ENCODE results near the gene EYS. TPM values are rescaled to one million over a fixed set of nuclear protein-coding genes. Genes with fewer than 3 reads are reported as not detected.

Gene EYS
- total and polyA plus RNA-seq, 9 of the 15 experiments (the other 6 are each of a cell fraction or from before 2014, with no cell fraction given), result 0.03 to 0.36 (median 0.10) TPM; not detected in 2

GRCh38 chr6:64357430-64357829 lies 1349.6 kb downstream of the EYS start:
- CTCF ChIA-PET (ENCODE audit: low intra/inter-chr PET ratio), result no interaction called here
- H3K27ac ChIP-seq (ENCODE audit: extremely low read depth, low read depth, low read length), result no peak overlapping the region
- H3K79me2 ChIP-seq (ENCODE audit: control insufficient read depth, insufficient read depth, low read length), result no peaks in the 10 kb centered on the region
- no peak for FAIRE-seq
- H3K9ac ChIP-seq (ENCODE audit: insufficient read depth in 1 of 2, low read depth in 2 of 2, low read length in 2 of 2), result no peak overlapping the region
- POLR2A ChIA-PET, result no interaction called here
- H3K4me1 ChIP-seq (replicated peaks in 1 of 2; ENCODE audit: control insufficient read depth in 2 of 2, insufficient read depth in 2 of 2, low read length in 2 of 2), result no peaks in the 10 kb centered on the region
- DNase-seq (ENCODE audit: extremely low read depth in 1 of 4, low spot score in 3 of 4), result no peak
- H3K9me1 ChIP-seq (ENCODE audit: control insufficient read depth, insufficient read depth, low read length), result no peaks in the 10 kb centered on the region
- H3K36me3 ChIP-seq (ENCODE audit: control insufficient read depth, insufficient read depth, low read length), result no peaks in the 10 kb centered on the region
- ATAC-seq, result no peak
- H3K4me3 ChIP-seq, result no peak overlapping the region
- 0% methylated on average over 1 of the region's 1 CpG for WGBS (ENCODE audit: insufficient coverage, low coverage, missing lambda C conversion rate)
- no peaks in the 10 kb centered on the region for H4K20me1 ChIP-seq (replicated peaks; ENCODE audit: control insufficient read depth, insufficient read depth, low read length)
- no peaks in the 10 kb centered on the region for H3K27me3 ChIP-seq (ENCODE audit: control insufficient read depth in 2 of 2, insufficient read depth in 2 of 2, low read length in 2 of 2)
- no peak for TF ChIP-seq HDAC6 (IDR thresholded peaks at IDR 0.05; ENCODE audit: low read depth, low read length)
- TF ChIP-seq TAF1 (IDR thresholded peaks at IDR 0.05; ENCODE audit: control insufficient read depth, extremely low read depth, insufficient read depth, low read length, severe bottlenecking), result no peak
- TF ChIP-seq ZNF444 (CRISPR knock-in tag; IDR thresholded peaks at IDR 0.05), result no peak
- no peak for TF ChIP-seq ZNF217 (CRISPR knock-in tag; IDR thresholded peaks at IDR 0.05)
- no TSS peak for BruUV-seq (replicated peaks)
- in situ Hi-C loops (cut with MboI) (no loop called here), intact Hi-C loops (cut with micrococcal nuclease) (no loop called here)
- H3K4me2 ChIP-seq (ENCODE audit: insufficient read depth, low read length), result no peak overlapping the region
- no peak overlapping the region for H2AFZ ChIP-seq (ENCODE audit: low read depth, low read length)
- H3K9me3 ChIP-seq (replicated peaks; ENCODE audit: control insufficient read depth, insufficient read depth, low read depth, low read length), result no peaks in the 10 kb centered on the region

- ChIA-PET CTCF (ENCODE audit: low intra/inter-chr PET ratio) (no interaction called here), POLR2A (no interaction called here)
- no peak overlapping the region for H3K4me3 ChIP-seq
- H4K20me1 ChIP-seq (replicated peaks; ENCODE audit: control insufficient read depth, insufficient read depth, low read length), result no peaks in the 10 kb centered on the region
- H3K27ac ChIP-seq (ENCODE audit: extremely low read depth, low read depth, low read length), result no peak overlapping the region
- H3K9me1 ChIP-seq (ENCODE audit: control insufficient read depth, insufficient read depth, low read length), result no peaks in the 10 kb centered on the region
- no peaks in the 10 kb centered on the region for H3K36me3 ChIP-seq (ENCODE audit: control insufficient read depth, insufficient read depth, low read length)
- no peak overlapping the region for H2AFZ ChIP-seq (ENCODE audit: low read depth, low read length)
- in situ Hi-C loops (cut with MboI) (no loop called here), intact Hi-C loops (cut with micrococcal nuclease) (no loop called here)
- FAIRE-seq, result no peak
- no peaks in the 10 kb centered on the region for H3K27me3 ChIP-seq (ENCODE audit: control insufficient read depth in 2 of 2, insufficient read depth in 2 of 2, low read length in 2 of 2)
- H3K4me2 ChIP-seq (ENCODE audit: insufficient read depth, low read length), result no peak overlapping the region
- H3K9me3 ChIP-seq (replicated peaks; ENCODE audit: control insufficient read depth, insufficient read depth, low read depth, low read length), result no peaks in the 10 kb centered on the region
- no TSS peak for BruUV-seq (replicated peaks)
- DNase-seq (ENCODE audit: extremely low read depth in 1 of 4, low spot score in 3 of 4), result no peak
- TF ChIP-seq RBBP5 (IDR thresholded peaks at IDR 0.05; ENCODE audit: borderline replicate concordance, insufficient read depth, low read length, poor library complexity, severe bottlenecking) (no peak), KAT7 (CRISPR knock-in tag; IDR thresholded peaks at IDR 0.05; ENCODE audit: borderline replicate concordance) (no peak), HIVEP1 (CRISPR knock-in tag; IDR thresholded peaks at IDR 0.05) (no peak), RBM34 (IDR thresholded peaks at IDR 0.05; ENCODE audit: borderline replicate concordance, insufficient read depth, low read length) (no peak)
- H3K9ac ChIP-seq (ENCODE audit: insufficient read depth in 1 of 2, low read depth in 2 of 2, low read length in 2 of 2), result no peak overlapping the region
- WGBS (ENCODE audit: insufficient coverage, low coverage, missing lambda C conversion rate), result 6% methylated on average over 1 of the region's 1 CpG
- no peak for ATAC-seq
- no peaks in the 10 kb centered on the region for H3K79me2 ChIP-seq (ENCODE audit: control insufficient read depth, insufficient read depth, low read length)
- H3K4me1 ChIP-seq (replicated peaks in 1 of 2; ENCODE audit: control insufficient read depth in 2 of 2, insufficient read depth in 2 of 2, low read length in 2 of 2), result no peaks in the 10 kb centered on the region
These were observed 1359.6 kb downstream of the EYS start for GRCh38 chr6:64347411-64347810.
